Keratinocyte (primary cell): ENCODE data around the gene PDE11A. TPM values are rescaled to one million over a fixed set of nuclear protein-coding genes. Genes with fewer than 3 reads are reported as not detected.

Experiments used
- DNase-seq: peaks from one replicate; pipeline ENCODE4 v3.0.0-alpha.2; 2011; ENCODE audit warnings: low read depth, missing footprints, low spot score
- FAIRE-seq: peaks from 2 replicates; lab custom pipeline; 2011; peaks lifted over from hg19 to GRCh38; lab: Jason Lieb, UNC
- H2AFZ ChIP-seq: 2 replicates; pipeline ENCODE4 v1.6.0; 2012; ENCODE audit warnings: low read length, control low read depth, inconsistent platforms; ENCODE audit not compliant: control insufficient read depth
- H3K27ac ChIP-seq: 2 replicates; pipeline ENCODE4 v1.5.1; 2011; ENCODE audit warnings: low read length; ENCODE audit not compliant: control insufficient read depth, insufficient read depth
- H3K27me3 ChIP-seq: 3 replicates; pipeline ENCODE4 v1.6.0; 2011; ENCODE audit warnings: low read length; ENCODE audit not compliant: control insufficient read depth, insufficient read depth; ENCODE audit errors: extremely low read depth
- H3K36me3 ChIP-seq, 2 experiments: 2 replicates in 1 of 2; 3 replicates in 1 of 2; pipeline ENCODE4 v1.5.1; 2011; ENCODE audit warnings: low read length in 2 of 2, mild to moderate bottlenecking in 1 of 2; ENCODE audit not compliant: control insufficient read depth in 2 of 2, insufficient read depth in 2 of 2; ENCODE audit errors: extremely low read depth in 1 of 2
- H3K4me1 ChIP-seq: 3 replicates; pipeline ENCODE4 v1.5.1; 2011; ENCODE audit warnings: low read length; ENCODE audit not compliant: control insufficient read depth, insufficient read depth; ENCODE audit errors: extremely low read depth
- H3K4me2 ChIP-seq: 3 replicates; pipeline ENCODE4 v1.6.0; 2011; ENCODE audit warnings: low read depth, low read length; ENCODE audit not compliant: control insufficient read depth, insufficient read depth; ENCODE audit errors: extremely low read depth
- H3K4me3 ChIP-seq, 3 experiments: fragments of 200-600 bp in 1 of 3; sonication (generic) in 1 of 3; 2 replicates in 2 of 3; 3 replicates in 1 of 3; pipeline ENCODE4 v1.5.1; 2011 to 2016; ENCODE audit warnings: low read length in 3 of 3, mild to moderate bottlenecking in 3 of 3, control low read depth in 2 of 3, inconsistent platforms in 1 of 3, low read depth in 1 of 3, mixed read lengths in 1 of 3, mixed run types in 1 of 3, moderate library complexity in 1 of 3; ENCODE audit not compliant: control insufficient read depth in 2 of 3, insufficient read depth in 2 of 3; ENCODE audit errors: extremely low read depth in 1 of 3
- H3K79me2 ChIP-seq: 2 replicates; pipeline ENCODE4 v1.6.0; 2012; ENCODE audit warnings: low read length; ENCODE audit not compliant: control insufficient read depth, insufficient read depth
- H3K9ac ChIP-seq: 3 replicates; pipeline ENCODE4 v1.6.0; 2011; ENCODE audit warnings: low read length; ENCODE audit not compliant: control insufficient read depth, insufficient read depth; ENCODE audit errors: extremely low read depth
- H3K9me1 ChIP-seq: 3 replicates; pipeline ENCODE4 v1.6.0; 2011; ENCODE audit warnings: low read length; ENCODE audit not compliant: control insufficient read depth, insufficient read depth; ENCODE audit errors: extremely low read depth
- H3K9me3 ChIP-seq: 2 replicates; pipeline ENCODE4 v1.5.1; 2012; ENCODE audit warnings: low read depth, low read length; ENCODE audit not compliant: control insufficient read depth
- H4K20me1 ChIP-seq: 3 replicates; pipeline ENCODE4 v1.6.0; 2011; ENCODE audit warnings: low read length; ENCODE audit not compliant: control insufficient read depth, insufficient read depth; ENCODE audit errors: extremely low read depth
- CTCF ChIP-seq, 3 experiments: IDR thresholded peaks in 1 of 3; conservative IDR thresholded peaks in 1 of 3; optimal IDR thresholded peaks in 1 of 3; 2 replicates in 2 of 3; 3 replicates in 1 of 3; pipeline versions ENCODE3 to v1.5.1; 2011; ENCODE audit warnings: low read length in 3 of 3, mild to moderate bottlenecking in 3 of 3, moderate library complexity in 2 of 3, control low read depth in 1 of 3, inconsistent platforms in 1 of 3; ENCODE audit not compliant: insufficient read depth in 2 of 3; ENCODE audit errors: extremely low read depth in 1 of 3
- EZH2 ChIP-seq: IDR thresholded peaks from one replicate; pipeline ENCODE4 v1.6.1; 2012; ENCODE audit warnings: inconsistent platforms, mild to moderate bottlenecking, low read length, moderate library complexity
- dilution Hi-C: fragments of 300-500 bp; cut with MboI; formaldehyde crosslinking; loops from one replicate; pipeline ENCODE4 v1.7.0; 2020; ENCODE audit warnings: low sequenced_read_pairs; ENCODE audit not compliant: extremely low pct_ligation_motif_present
- polyA plus RNA-seq, 5 experiments: library from polyadenylated mRNA; depleted of rRNA in 3 of 5; stranded (reverse) in 3 of 5; stranded (forward) in 1 of 5; unstranded in 1 of 5; fragments of >200 nt; gene quantifications; 1 replicate in 1 of 5; 2 replicates in 3 of 5; 3 replicates in 1 of 5; pipeline versions ENCODE4 v1.2.1 to v1.2.3, GENCODE V29; 2011 to 2012; ENCODE audit warnings: missing spikeins in 2 of 5, low read depth in 1 of 5, low replicate concordance in 1 of 5

PDE11A gene
- polyA plus RNA-seq, 1 donor (not counting 4 experiments of a cell fraction or from before 2014, with no cell fraction given), result 0.01 TPM

GRCh38 chr2:177771191-177771590, 301.4 kb downstream of the PDE11A start:
- Histone ChIP-seq H3K79me2 (no peaks in the 10 kb centered on the region), H2AFZ (no peak overlapping the region), H3K4me3 (no peak overlapping the region), H3K27ac (no peak overlapping the region), H3K4me1 (peaks cover 5% of the 10 kb centered on the region), H3K9me1 (no peaks in the 10 kb centered on the region), H3K9ac (no peak overlapping the region), H3K36me3 (no peaks in the 10 kb centered on the region), H3K4me2 (no peak overlapping the region), H4K20me1 (no peaks in the 10 kb centered on the region), H3K27me3 (no peaks in the 10 kb centered on the region), H3K9me3 (no peaks in the 10 kb centered on the region)
- no peak for DNase-seq
- no peak for FAIRE-seq
- no peak for TF ChIP-seq CTCF (optimal IDR thresholded peaks at IDR 0.05 in 1 of 3, IDR thresholded peaks at IDR 0.05 in 1 of 3, conservative IDR thresholded peaks at IDR 0.05 in 1 of 3; ENCODE audit: extremely low read depth in 1 of 3, insufficient read depth in 2 of 3, low read length in 3 of 3)
- no peak for TF ChIP-seq EZH2
- dilution Hi-C loops, result no loop called here

- DNase-seq (no peak), FAIRE-seq (no peak)
- no peak for TF ChIP-seq CTCF (optimal IDR thresholded peaks at IDR 0.05 in 1 of 3, IDR thresholded peaks at IDR 0.05 in 1 of 3, conservative IDR thresholded peaks at IDR 0.05 in 1 of 3; ENCODE audit: extremely low read depth in 1 of 3, insufficient read depth in 2 of 3, low read length in 3 of 3)
- no peak for TF ChIP-seq EZH2
- dilution Hi-C loops, result no loop called here
- Histone ChIP-seq H3K9ac (no peak overlapping the region), H3K4me1 (peaks cover 5% of the 10 kb centered on the region), H3K4me3 (no peak overlapping the region), H3K9me1 (no peaks in the 10 kb centered on the region), H3K79me2 (no peaks in the 10 kb centered on the region), H4K20me1 (no peaks in the 10 kb centered on the region), H3K36me3 (no peaks in the 10 kb centered on the region), H2AFZ (no peak overlapping the region), H3K9me3 (no peaks in the 10 kb centered on the region), H3K4me2 (no peak overlapping the region), H3K27ac (no peak overlapping the region), H3K27me3 (no peaks in the 10 kb centered on the region)
Observed at GRCh38 chr2:177767768-177768167, 304.8 kb downstream of the PDE11A start.
